ENCODE results near the gene CFAP92.

The CFAP92 gene

GRCh38 chr3:129009266-129009665 is 15.4 kb upstream of the CFAP92 start:
- DNase-seq (ENCODE audit: low read depth in 1 of 2, low spot score in 1 of 2) = no peak

- no peak for DNase-seq (ENCODE audit: low read depth in 1 of 2, low spot score in 1 of 2)
Observed at GRCh38 chr3:129007792-129008191, 13.9 kb upstream of the CFAP92 start.

- DNase-seq (ENCODE audit: low read depth in 1 of 2, low spot score in 1 of 2) = no peak
Observed at GRCh38 chr3:129006864-129007263, 13.0 kb upstream of the CFAP92 start.

GRCh38 chr3:129005526-129006303 is 11.8 kb upstream of the CFAP92 start:
- no peak for DNase-seq (ENCODE audit: low read depth in 1 of 2, low spot score in 1 of 2)

- DNase-seq (ENCODE audit: low read depth in 1 of 2, low spot score in 1 of 2) = no peak
Observed at GRCh38 chr3:129004639-129005295, 10.9 kb upstream of the CFAP92 start.

GRCh38 chr3:129003578-129004112 is 9.8 kb upstream of the CFAP92 start:
- no peak for DNase-seq (ENCODE audit: low read depth in 1 of 2, low spot score in 1 of 2)

- DNase-seq (ENCODE audit: low read depth in 1 of 2, low spot score in 1 of 2) = no peak
Observed at GRCh38 chr3:129002573-129003569, 9.0 kb upstream of the CFAP92 start.

GRCh38 chr3:129001806-129002572 is 8.1 kb upstream of the CFAP92 start:
- DNase-seq (ENCODE audit: low read depth in 1 of 2, low spot score in 1 of 2) = no peak

GRCh38 chr3:129001101-129001805 is 7.4 kb upstream of the CFAP92 start, which contains the start of gene EFCC1:
TSS of gene EFCC1 (plus strand) at chr3:129001304. CDS start at chr3:129001629, 325 bp downstream.
- no peak for DNase-seq (ENCODE audit: low read depth in 1 of 2, low spot score in 1 of 2)

- no peak for DNase-seq (ENCODE audit: low read depth in 1 of 2, low spot score in 1 of 2)
Observed at GRCh38 chr3:129000742-129001100, 6.8 kb upstream of the CFAP92 start.

GRCh38 chr3:128999102-128999501 is 5.2 kb upstream of the CFAP92 start:
- no peak for DNase-seq (ENCODE audit: low read depth in 1 of 2, low spot score in 1 of 2)

- DNase-seq (ENCODE audit: low read depth in 1 of 2, low spot score in 1 of 2) = no peak
Observed at GRCh38 chr3:128998561-128998960, 4.7 kb upstream of the CFAP92 start.

- no peak for DNase-seq (ENCODE audit: low read depth in 1 of 2, low spot score in 1 of 2)
Observed at GRCh38 chr3:128997486-128998133, 3.7 kb upstream of the CFAP92 start.

- no peak for DNase-seq (ENCODE audit: low read depth in 1 of 2, low spot score in 1 of 2)
Observed at GRCh38 chr3:128996726-128997125, 2.9 kb upstream of the CFAP92 start.

- no peak for DNase-seq (ENCODE audit: low read depth in 1 of 2, low spot score in 1 of 2)
Observed at GRCh38 chr3:128996200-128996599, 2.3 kb upstream of the CFAP92 start.

GRCh38 chr3:128995737-128996136 is 1.9 kb upstream of the CFAP92 start:
- DNase-seq (ENCODE audit: low read depth in 1 of 2, low spot score in 1 of 2) = no peak

GRCh38 chr3:128994581-128995546 is 988 bp upstream of the CFAP92 start:
- DNase-seq (ENCODE audit: low read depth in 1 of 2, low spot score in 1 of 2) = no peak

GRCh38 chr3:128994173-128994512 is 267 bp upstream of the CFAP92 start:
- DNase-seq (ENCODE audit: low read depth in 1 of 2, low spot score in 1 of 2) = no peak
